ENCODE data around the gene FAM13A. TPM values are rescaled to one million over a fixed set of nuclear protein-coding genes. Genes with fewer than 3 reads are reported as not detected.

Gene FAM13A
- total and polyA plus RNA-seq, 2 donors (not counting 1 experiment from before 2014, with no cell fraction given): 0.51 to 2.1 TPM

DNA sequence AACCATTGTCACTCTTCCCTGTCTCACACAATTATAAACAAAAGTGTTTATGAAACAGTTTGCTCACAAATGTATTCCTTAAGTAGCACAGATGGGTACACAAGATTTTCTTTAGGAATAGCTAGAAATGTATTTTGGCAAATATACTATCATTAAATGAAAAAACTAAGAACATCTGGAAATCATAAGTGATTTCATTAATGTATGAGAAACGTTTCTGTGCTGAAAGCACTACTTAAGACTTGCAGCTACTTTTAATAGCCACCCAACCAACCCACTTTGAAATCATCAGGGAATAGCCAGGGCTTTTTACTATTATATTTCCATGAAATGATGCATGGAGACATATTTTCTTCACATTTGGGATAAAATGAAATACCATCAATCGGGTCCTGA, 297.1 kb downstream of the FAM13A start:
- Histone ChIP-seq H3K4me1 (ENCODE audit: control insufficient read depth in 2 of 2, insufficient read depth in 2 of 2, low read length in 2 of 2) (no peaks in the 10 kb centered on the region), H3K27ac (ENCODE audit: low read length in 2 of 2) (no peak overlapping the region), H3K79me2 (ENCODE audit: control insufficient read depth, insufficient read depth, low read length) (no peaks in the 10 kb centered on the region), H3K4me2 (replicated peaks; ENCODE audit: low read depth, low read length, poor library complexity, severe bottlenecking) (no peak overlapping the region), H3K9ac (ENCODE audit: low read length) (no peak overlapping the region), H3K9me3 (ENCODE audit: control extremely low read depth in 1 of 3, control insufficient read depth in 2 of 3, insufficient read depth in 1 of 3, low read length in 2 of 3) (no peaks in the 10 kb centered on the region), H2AFZ (ENCODE audit: insufficient read depth, low read depth, low read length, poor library complexity, severe bottlenecking) (no peak overlapping the region), H3K36me3 (replicated peaks in 1 of 2; ENCODE audit: control extremely low read depth in 1 of 2, control insufficient read depth in 1 of 2, extremely low read depth in 1 of 2, insufficient read depth in 2 of 2, low read length in 1 of 2) (no peaks in the 10 kb centered on the region), H3K4me3 (ENCODE audit: control extremely low read depth in 1 of 5, extremely low read depth in 1 of 5, insufficient read depth in 1 of 5, low read depth in 2 of 5, low read length in 4 of 5) (no peak overlapping the region), H4K20me1 (ENCODE audit: control insufficient read depth, insufficient read depth, low read length, poor library complexity, severe bottlenecking) (no peaks in the 10 kb centered on the region), H3K27me3 (replicated peaks in 1 of 4; ENCODE audit: control extremely low read depth in 1 of 4, control insufficient read depth in 3 of 4, insufficient read depth in 4 of 4, low read length in 3 of 4) (no peaks in the 10 kb centered on the region)
- ChIA-PET CTCF (no interaction called here), POLR2A (no interaction called here)
- TF ChIP-seq, protein P1, sequence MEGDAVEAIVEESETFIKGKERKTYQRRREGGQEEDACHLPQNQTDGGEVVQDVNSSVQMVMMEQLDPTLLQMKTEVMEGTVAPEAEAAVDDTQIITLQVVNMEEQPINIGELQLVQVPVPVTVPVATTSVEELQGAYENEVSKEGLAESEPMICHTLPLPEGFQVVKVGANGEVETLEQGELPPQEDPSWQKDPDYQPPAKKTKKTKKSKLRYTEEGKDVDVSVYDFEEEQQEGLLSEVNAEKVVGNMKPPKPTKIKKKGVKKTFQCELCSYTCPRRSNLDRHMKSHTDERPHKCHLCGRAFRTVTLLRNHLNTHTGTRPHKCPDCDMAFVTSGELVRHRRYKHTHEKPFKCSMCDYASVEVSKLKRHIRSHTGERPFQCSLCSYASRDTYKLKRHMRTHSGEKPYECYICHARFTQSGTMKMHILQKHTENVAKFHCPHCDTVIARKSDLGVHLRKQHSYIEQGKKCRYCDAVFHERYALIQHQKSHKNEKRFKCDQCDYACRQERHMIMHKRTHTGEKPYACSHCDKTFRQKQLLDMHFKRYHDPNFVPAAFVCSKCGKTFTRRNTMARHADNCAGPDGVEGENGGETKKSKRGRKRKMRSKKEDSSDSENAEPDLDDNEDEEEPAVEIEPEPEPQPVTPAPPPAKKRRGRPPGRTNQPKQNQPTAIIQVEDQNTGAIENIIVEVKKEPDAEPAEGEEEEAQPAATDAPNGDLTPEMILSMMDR (IDR thresholded peaks at IDR 0.05): no peak
- no peak for TF ChIP-seq EZH2 (IDR thresholded peaks at IDR 0.05; ENCODE audit: borderline replicate concordance, insufficient read depth, low read depth, low read length, poor library complexity, severe bottlenecking)
- ATAC-seq (ENCODE audit: low read depth) (no peak), DNase-seq (no peak)
- no peak overlapping the region for H3K27ac Mint-ChIP-seq
- no CpG with 5 or more reads among the region's 2 CpGs for WGBS (ENCODE audit: insufficient coverage)
- no peaks in the 10 kb centered on the region for H3K9me3 Mint-ChIP-seq (ENCODE audit: insufficient read depth)
- intact Hi-C loops (cut with micrococcal nuclease): no loop called here
- H3K4me3 Mint-ChIP-seq: no peak overlapping the region
- no peaks in the 10 kb centered on the region for H3K4me1 Mint-ChIP-seq
- peaks cover 5% of the 10 kb centered on the region for H3K27me3 Mint-ChIP-seq

DNA sequence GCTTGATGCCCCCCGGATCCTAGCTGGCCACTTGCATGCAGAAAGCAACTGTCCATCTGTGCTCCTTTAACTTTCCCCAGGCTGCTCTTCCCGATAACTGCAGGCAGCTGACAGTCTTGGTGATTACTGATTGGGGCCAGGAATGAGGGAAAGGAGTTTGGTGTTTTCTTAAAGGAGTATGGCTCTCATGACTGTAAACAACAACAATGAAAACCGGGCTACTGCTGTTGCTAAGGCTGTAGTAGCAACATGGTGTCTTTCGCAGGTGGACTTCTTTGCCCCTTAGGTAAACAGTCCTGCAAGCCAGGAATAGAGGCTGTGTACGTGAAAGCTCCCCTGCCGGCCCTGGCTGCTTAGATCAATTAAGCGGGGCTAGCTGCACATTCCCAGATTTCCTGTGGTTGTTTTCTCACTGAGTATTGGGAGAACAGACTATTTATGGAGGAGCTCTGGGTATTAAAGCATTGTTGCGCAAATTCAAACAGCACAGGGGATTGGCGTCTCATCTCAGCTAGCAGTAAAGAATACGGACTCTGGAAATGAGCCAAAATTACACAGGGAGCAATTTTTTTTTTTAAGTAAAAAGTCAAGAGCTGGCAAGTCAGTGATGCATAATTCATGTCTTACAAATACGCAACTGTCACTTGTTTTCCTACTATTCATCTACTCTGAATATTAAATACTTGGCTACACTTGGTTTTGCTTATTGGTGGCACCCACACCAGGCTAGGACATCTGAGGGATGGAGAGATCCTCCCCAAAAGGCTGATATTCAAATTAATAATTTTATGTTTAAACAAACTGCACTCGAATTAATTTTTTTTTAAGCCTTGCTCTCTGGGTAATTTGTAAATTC, 297.7 kb downstream of the FAM13A start:
- WGBS (ENCODE audit: insufficient coverage): 96% methylated on average over 10 of the region's 12 CpGs
- CTCF ChIA-PET: no interaction called here
- Histone ChIP-seq H3K4me3 (ENCODE audit: control extremely low read depth in 1 of 5, extremely low read depth in 1 of 5, insufficient read depth in 1 of 5, low read depth in 2 of 5, low read length in 4 of 5) (no peak overlapping the region), H3K9me3 (ENCODE audit: control extremely low read depth in 1 of 3, control insufficient read depth in 2 of 3, insufficient read depth in 1 of 3, low read length in 2 of 3) (no peaks in the 10 kb centered on the region), H3K9ac (ENCODE audit: low read length) (no peak overlapping the region), H3K4me1 (ENCODE audit: control insufficient read depth in 2 of 2, insufficient read depth in 2 of 2, low read length in 2 of 2) (no peaks in the 10 kb centered on the region), H3K27ac (ENCODE audit: low read length in 2 of 2) (no peak overlapping the region), H3K4me2 (replicated peaks; ENCODE audit: low read depth, low read length, poor library complexity, severe bottlenecking) (no peak overlapping the region), H3K79me2 (ENCODE audit: control insufficient read depth, insufficient read depth, low read length) (no peaks in the 10 kb centered on the region), H2AFZ (ENCODE audit: insufficient read depth, low read depth, low read length, poor library complexity, severe bottlenecking) (no peak overlapping the region), H3K27me3 (replicated peaks in 1 of 4; ENCODE audit: control extremely low read depth in 1 of 4, control insufficient read depth in 3 of 4, insufficient read depth in 4 of 4, low read length in 3 of 4) (no peaks in the 10 kb centered on the region), H3K36me3 (replicated peaks in 1 of 2; ENCODE audit: control extremely low read depth in 1 of 2, control insufficient read depth in 1 of 2, extremely low read depth in 1 of 2, insufficient read depth in 2 of 2, low read length in 1 of 2) (no peaks in the 10 kb centered on the region), H4K20me1 (ENCODE audit: control insufficient read depth, insufficient read depth, low read length, poor library complexity, severe bottlenecking) (no peaks in the 10 kb centered on the region)
- no peak for TF ChIP-seq EZH2 (IDR thresholded peaks at IDR 0.05; ENCODE audit: borderline replicate concordance, insufficient read depth, low read depth, low read length, poor library complexity, severe bottlenecking)
- TF ChIP-seq, protein P1 (IDR thresholded peaks at IDR 0.05): no peak
- Mint-ChIP-seq H3K9me3 (ENCODE audit: insufficient read depth) (no peaks in the 10 kb centered on the region), H3K27ac (no peak overlapping the region), H3K4me3 (no peak overlapping the region), H3K4me1 (no peaks in the 10 kb centered on the region), H3K27me3 (peaks cover 5% of the 10 kb centered on the region)
- POLR2A ChIA-PET: interaction anchor here (0.6 kb wide), 1 partner anchor 508 kb away, joined by 3 read pairs; no protein-coding TSS in a partner anchor
- ATAC-seq (ENCODE audit: low read depth) (no peak), DNase-seq (no peak)
- intact Hi-C loops (cut with micrococcal nuclease): no loop called here
